ENCODE data around the gene XRN1. TPM values are rescaled to one million over a fixed set of nuclear protein-coding genes. Genes with fewer than 3 reads are reported as not detected.

The XRN1 gene
- total and polyA plus RNA-seq, 9 donors, result 7.6 to 49.9 (median 42.4) TPM

DNA sequence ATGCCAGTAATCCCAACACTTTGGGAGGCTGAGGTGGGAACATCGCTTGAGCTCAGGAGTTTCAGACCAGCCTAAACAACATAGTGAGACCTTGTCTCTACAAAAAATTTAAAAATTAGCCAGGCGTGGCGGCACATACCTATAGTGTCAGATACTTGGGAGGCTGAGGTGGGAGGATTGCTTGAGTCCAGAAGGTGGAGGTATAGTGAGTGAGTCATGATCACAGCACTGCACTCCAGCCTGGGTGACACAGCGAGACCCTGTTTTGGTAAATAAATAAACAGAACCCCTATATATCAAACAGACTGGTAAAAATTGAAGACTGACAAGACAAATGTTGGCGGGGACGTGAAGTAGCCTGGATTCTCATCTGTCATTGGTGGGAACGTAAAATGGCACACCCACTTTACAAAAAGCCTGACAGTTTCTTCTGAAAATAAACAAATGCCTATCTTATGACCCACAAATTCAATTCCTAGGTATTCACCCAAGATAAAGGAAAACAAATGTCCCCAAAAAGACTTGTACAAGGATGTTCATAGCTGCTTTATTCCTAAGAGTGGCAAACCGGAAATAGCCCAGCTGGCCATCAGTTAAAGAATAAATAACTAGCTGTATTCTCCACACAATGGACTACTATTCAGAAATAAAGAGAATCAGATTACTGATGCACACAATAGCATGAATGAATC lies 175.5 kb downstream of the XRN1 start:
- Histone ChIP-seq H3K27me3 (no peaks in the 10 kb centered on the region), H3K4me1 (ENCODE audit: insufficient read depth) (no peaks in the 10 kb centered on the region), H3K27ac (no peak overlapping the region), H3K36me3 (no peaks in the 10 kb centered on the region), H3K4me3 (no peak overlapping the region), H3K9me3 (no peaks in the 10 kb centered on the region)
- TF ChIP-seq POLR2A (IDR thresholded peaks at IDR 0.05), result no peak
- TF ChIP-seq, protein P1, sequence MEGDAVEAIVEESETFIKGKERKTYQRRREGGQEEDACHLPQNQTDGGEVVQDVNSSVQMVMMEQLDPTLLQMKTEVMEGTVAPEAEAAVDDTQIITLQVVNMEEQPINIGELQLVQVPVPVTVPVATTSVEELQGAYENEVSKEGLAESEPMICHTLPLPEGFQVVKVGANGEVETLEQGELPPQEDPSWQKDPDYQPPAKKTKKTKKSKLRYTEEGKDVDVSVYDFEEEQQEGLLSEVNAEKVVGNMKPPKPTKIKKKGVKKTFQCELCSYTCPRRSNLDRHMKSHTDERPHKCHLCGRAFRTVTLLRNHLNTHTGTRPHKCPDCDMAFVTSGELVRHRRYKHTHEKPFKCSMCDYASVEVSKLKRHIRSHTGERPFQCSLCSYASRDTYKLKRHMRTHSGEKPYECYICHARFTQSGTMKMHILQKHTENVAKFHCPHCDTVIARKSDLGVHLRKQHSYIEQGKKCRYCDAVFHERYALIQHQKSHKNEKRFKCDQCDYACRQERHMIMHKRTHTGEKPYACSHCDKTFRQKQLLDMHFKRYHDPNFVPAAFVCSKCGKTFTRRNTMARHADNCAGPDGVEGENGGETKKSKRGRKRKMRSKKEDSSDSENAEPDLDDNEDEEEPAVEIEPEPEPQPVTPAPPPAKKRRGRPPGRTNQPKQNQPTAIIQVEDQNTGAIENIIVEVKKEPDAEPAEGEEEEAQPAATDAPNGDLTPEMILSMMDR (IDR thresholded peaks at IDR 0.05), result no peak
- no peak for TF ChIP-seq EP300 (IDR thresholded peaks at IDR 0.05)
- intact Hi-C loops (cut with DNase I), result no loop called here
- DNase-seq, result no peak
- 86 to 92% (median 90%) methylated on average over 8 of the region's 8 CpGs for WGBS, 3 donors

DNA sequence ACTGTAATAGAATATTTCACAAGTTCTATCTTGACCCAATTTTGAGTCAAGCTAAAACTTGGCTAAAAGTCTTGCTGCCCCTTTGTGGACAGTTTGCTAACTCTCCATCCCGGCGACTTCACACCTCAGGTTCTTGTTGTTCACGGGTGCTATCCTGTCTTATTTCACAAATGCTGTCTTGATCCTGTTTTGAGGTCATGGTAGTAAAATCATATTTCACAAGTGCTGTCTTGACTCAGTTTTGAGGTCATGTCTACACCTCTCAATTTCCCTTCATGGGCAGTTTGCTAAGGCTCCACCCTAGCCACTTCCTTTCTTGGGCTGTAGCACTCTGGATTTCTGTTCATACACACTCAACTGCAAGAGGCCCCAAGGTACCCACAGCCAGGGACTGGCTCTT lies 177.4 kb downstream of the XRN1 start:
- TF ChIP-seq EP300 (IDR thresholded peaks at IDR 0.05) (no peak), POLR2A (IDR thresholded peaks at IDR 0.05) (no peak)
- WGBS, 3 donors, result 84 to 93% (median 88%) methylated on average over 3 of the region's 3 CpGs
- H3K4me1 ChIP-seq (ENCODE audit: insufficient read depth), result no peaks in the 10 kb centered on the region
- DNase-seq, result no peak
- H3K9me3 ChIP-seq, result no peaks in the 10 kb centered on the region
- no peak overlapping the region for H3K27ac ChIP-seq
- H3K4me3 ChIP-seq, result no peak overlapping the region
- H3K27me3 ChIP-seq, result no peaks in the 10 kb centered on the region
- intact Hi-C loops (cut with DNase I), result no loop called here
- no peaks in the 10 kb centered on the region for H3K36me3 ChIP-seq

DNA sequence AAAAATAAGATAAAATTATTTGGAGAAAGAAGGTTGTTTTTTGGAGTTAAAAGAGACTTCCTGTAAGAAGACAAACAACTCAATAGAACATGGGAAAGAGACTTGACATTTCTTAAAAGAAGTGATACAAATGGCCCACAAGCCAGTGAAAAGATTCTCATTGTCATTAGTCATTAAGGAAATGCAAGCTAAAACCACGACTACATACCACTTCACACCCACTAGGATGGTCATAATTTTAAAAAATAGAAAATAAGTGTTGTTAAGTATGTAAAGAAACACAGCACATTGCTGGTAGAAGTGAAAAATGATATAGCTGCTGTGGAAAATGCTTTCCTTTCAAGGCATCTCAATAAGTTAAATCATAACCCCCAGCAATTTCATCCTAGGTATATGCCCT lies 178.1 kb downstream of the XRN1 start:
- no peak overlapping the region for H3K4me3 ChIP-seq
- H3K9me3 ChIP-seq, result no peaks in the 10 kb centered on the region
- TF ChIP-seq POLR2A (IDR thresholded peaks at IDR 0.05) (no peak), EP300 (IDR thresholded peaks at IDR 0.05) (no peak)
- TF ChIP-seq, protein P1 (IDR thresholded peaks at IDR 0.05), result no peak
- intact Hi-C loops (cut with DNase I), result no loop called here
- no peaks in the 10 kb centered on the region for H3K36me3 ChIP-seq
- H3K4me1 ChIP-seq (ENCODE audit: insufficient read depth), result no peaks in the 10 kb centered on the region
- no peak for DNase-seq
- no peak overlapping the region for H3K27ac ChIP-seq
- no peaks in the 10 kb centered on the region for H3K27me3 ChIP-seq
- 65 to 79% (median 68%) methylated on average over 1 of the region's 1 CpG for whole genome bisulfite sequencing, 3 donors

DNA sequence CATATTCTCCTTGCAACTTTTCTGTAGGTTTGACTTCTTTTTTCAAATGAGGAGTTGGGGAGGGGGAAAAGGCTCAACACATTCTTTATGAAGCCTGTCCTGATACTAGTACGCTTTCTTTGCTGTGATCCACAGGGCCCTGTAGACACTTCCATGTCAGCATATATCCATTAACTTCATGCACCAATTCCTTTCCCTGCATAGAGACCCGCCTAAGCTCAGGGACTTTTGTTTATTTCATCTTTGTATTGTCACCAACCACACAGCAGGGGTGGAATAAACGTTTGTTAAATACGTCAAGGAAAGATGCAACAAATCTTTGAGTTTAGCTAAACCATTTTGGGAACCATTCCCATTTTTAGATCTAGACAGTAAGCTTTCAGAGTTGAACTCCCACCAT lies 179.4 kb downstream of the XRN1 start:
- no peak overlapping the region for H3K27ac ChIP-seq
- no peaks in the 10 kb centered on the region for H3K36me3 ChIP-seq
- H3K4me1 ChIP-seq (ENCODE audit: insufficient read depth), result no peaks in the 10 kb centered on the region
- WGBS, 3 donors, result 48 to 50% (median 50%) methylated on average over 4 of the region's 4 CpGs
- no peak for DNase-seq
- no peaks in the 10 kb centered on the region for H3K9me3 ChIP-seq
- no peak overlapping the region for H3K4me3 ChIP-seq
- TF ChIP-seq, protein P1 (IDR thresholded peaks at IDR 0.05), result no peak
- TF ChIP-seq POLR2A (IDR thresholded peaks at IDR 0.05) (no peak), EP300 (IDR thresholded peaks at IDR 0.05) (no peak)
- H3K27me3 ChIP-seq, result no peaks in the 10 kb centered on the region
- intact Hi-C loops (cut with DNase I), result no loop called here

DNA sequence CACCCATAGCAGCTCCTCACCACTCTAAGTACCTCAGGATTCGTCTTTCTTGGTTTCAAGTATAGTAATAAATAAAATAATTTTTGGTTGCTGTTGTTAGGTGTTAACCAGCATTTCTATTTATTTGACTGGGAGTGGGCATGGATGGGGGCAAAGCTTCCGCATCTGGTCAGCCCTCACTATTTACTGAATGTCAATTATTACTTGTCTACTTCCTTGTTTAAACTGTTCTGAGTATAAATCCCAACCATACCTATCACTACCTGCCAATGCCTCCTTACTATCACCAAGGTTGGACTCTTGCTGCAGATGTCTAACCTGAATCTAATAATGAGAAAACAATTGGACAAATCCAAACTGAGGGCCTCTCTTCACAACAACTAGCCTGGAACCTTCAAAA lies 180.6 kb downstream of the XRN1 start:
- H3K4me1 ChIP-seq (ENCODE audit: insufficient read depth), result no peaks in the 10 kb centered on the region
- H3K4me3 ChIP-seq, result no peak overlapping the region
- H3K9me3 ChIP-seq, result no peaks in the 10 kb centered on the region
- no peaks in the 10 kb centered on the region for H3K36me3 ChIP-seq
- no peak for TF ChIP-seq POLR2A (IDR thresholded peaks at IDR 0.05)
- TF ChIP-seq EP300 (IDR thresholded peaks at IDR 0.05), result no peak
- TF ChIP-seq, protein P1 (IDR thresholded peaks at IDR 0.05), result no peak
- no peak for DNase-seq
- 93 to 97% (median 94%) methylated on average over 2 of the region's 2 CpGs for WGBS, 3 donors
- no peaks in the 10 kb centered on the region for H3K27me3 ChIP-seq
- no peak overlapping the region for H3K27ac ChIP-seq
- intact Hi-C loops (cut with DNase I), result no loop called here
